GM12891 (cell line): ENCODE data around the gene HTN1. TPM values are rescaled to one million over a fixed set of nuclear protein-coding genes. Genes with fewer than 3 reads are reported as not detected.
"Not testable (repeated sequence)": the region's sequence is repeated elsewhere in the genome, so short reads cannot be mapped to it uniquely, and the experiment has no call there.

Experiments
- DNase-seq: peaks from one replicate; pipeline ENCODE4 v3.0.0; 2011; ENCODE audit warnings: low spot score; ENCODE audit not compliant: insufficient read length
- FAIRE-seq: peaks from 2 replicates; lab custom pipeline; 2011; peaks lifted over from hg19 to GRCh38; lab: Jason Lieb, UNC
- PAX5 ChIP-seq: IDR thresholded peaks from 2 replicates; pipeline ENCODE4 v1.6.1; 2011; ENCODE audit warnings: low read length, moderate library complexity, mild to moderate bottlenecking; ENCODE audit not compliant: insufficient read depth, severe bottlenecking
- POLR2A ChIP-seq: IDR thresholded peaks from 2 replicates; pipeline ENCODE4 v1.6.1; 2011; ENCODE audit warnings: low read depth, low read length, control low read depth
- POLR2AphosphoS5 ChIP-seq: IDR thresholded peaks from 2 replicates; pipeline ENCODE4 v1.6.1; 2011; ENCODE audit warnings: low read depth, low read length, control low read depth
- POU2F2 ChIP-seq: IDR thresholded peaks from 2 replicates; pipeline ENCODE4 v1.6.1; 2011; ENCODE audit warnings: low read depth, mild to moderate bottlenecking, control low read depth, low read length, moderate library complexity
- SPI1 ChIP-seq: IDR thresholded peaks from 2 replicates; pipeline ENCODE4 v1.6.1; 2011; ENCODE audit warnings: low read depth, low read length, control low read depth
- TAF1 ChIP-seq: IDR thresholded peaks from 2 replicates; pipeline ENCODE4 v1.6.1; 2011; ENCODE audit warnings: low read depth, low read length, control low read depth
- polyA plus RNA-seq: library from polyadenylated mRNA; unstranded; fragments of >200 nt; gene quantifications from one replicate; pipeline ENCODE4 v1.2.1, GENCODE V29; 2012; ENCODE audit warnings: low read depth, missing spikeins, inconsistent platforms; ENCODE audit not compliant: missing spikeins

Gene HTN1
- polyA plus RNA-seq, result not detected

- FAIRE-seq, result not testable (repeated sequence)
Measured at GRCh38 chr4:70050138-70050537, at the start of gene HTN1. Gene HTN1 (plus strand): TSS chr4:70050438. CDS start chr4:70053077, 2,639 bp downstream.

DNA sequence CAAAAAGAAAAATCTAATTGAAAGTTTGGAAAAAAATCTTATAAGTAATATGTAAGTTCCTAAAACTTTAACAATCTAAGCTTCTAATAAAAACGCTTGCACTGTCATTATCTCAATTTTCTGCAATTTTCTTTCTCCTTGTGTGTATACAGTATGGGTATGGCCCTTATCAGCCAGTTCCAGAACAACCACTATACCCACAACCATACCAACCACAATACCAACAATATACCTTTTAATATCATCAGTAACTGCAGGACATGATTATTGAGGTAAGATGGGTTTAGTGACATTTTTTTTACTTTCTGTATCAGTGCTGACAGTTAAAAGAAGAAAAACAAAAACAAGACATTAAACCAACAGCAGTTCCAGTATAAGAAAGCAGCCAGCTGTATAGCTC, 49.5 kb upstream of the HTN1 start:
- FAIRE-seq, result no peak
- TF ChIP-seq POLR2AphosphoS5 (no peak), TAF1 (no peak), POLR2A (no peak), POU2F2 (no peak), SPI1 (no peak), PAX5 (no peak)
- no peak for DNase-seq

More at GRCh38 chr4:70050138-70050537, at the start of gene HTN1:
- DNase-seq, result not testable (repeated sequence)

DNA sequence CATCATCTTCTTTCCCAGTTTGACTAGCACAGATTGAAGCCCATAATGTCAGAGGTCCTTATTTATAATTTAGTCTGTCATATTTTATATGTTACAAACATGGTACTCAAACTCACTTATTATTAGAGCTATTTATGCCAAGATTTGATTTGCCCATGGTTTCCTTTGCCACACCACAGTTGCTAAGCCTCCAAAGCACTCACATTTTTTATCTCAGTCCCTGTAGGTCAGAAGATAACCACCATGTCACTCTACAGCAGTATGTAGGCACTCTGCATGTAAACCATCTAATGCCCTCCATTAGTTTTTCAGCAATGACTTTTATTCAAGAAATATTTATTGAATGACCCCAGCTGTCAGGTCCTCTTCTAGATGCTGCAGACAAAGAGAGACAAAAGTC, 47.7 kb upstream of the HTN1 start:
- FAIRE-seq (no peak), DNase-seq (no peak)
- TF ChIP-seq POLR2AphosphoS5 (no peak), TAF1 (no peak), SPI1 (no peak), PAX5 (no peak), POLR2A (no peak), POU2F2 (no peak)

DNA sequence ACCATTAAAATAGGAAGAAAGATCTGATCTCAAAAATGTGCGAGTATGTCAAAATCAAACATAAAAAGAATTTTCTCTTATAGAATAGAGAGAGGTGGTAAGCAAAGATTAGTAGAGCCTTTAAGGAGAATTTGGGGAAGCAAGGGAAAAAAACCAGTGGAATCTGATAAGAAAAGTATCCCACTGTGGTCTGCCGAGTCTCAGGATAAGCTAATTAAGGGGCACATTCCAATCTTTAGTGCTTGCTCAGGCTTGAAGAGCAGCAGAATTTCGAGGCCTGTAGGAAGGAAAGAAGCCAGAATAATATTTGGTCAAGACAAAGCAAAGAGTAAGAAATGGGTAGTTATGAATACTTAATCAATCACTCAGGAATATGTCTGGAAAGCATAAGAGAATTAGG, 41.5 kb upstream of the HTN1 start:
- DNase-seq, result no peak
- FAIRE-seq, result no peak
- no peak for TF ChIP-seq SPI1
- TF ChIP-seq POLR2A, result no peak
- no peak for TF ChIP-seq TAF1
- no peak for TF ChIP-seq PAX5
- no peak for TF ChIP-seq POU2F2
- no peak for TF ChIP-seq POLR2AphosphoS5

GRCh38 chr4:70019006-70019405, 31.2 kb upstream of the HTN1 start:
- not testable (repeated sequence) for DNase-seq, FAIRE-seq

GRCh38 chr4:70023218-70023617, 27.0 kb upstream of the HTN1 start:
- TF ChIP-seq POLR2AphosphoS5 (no peak), SPI1 (no peak), POLR2A (no peak), PAX5 (no peak), POU2F2 (no peak), TAF1 (no peak)
- no peak for FAIRE-seq
- no peak for DNase-seq

DNA sequence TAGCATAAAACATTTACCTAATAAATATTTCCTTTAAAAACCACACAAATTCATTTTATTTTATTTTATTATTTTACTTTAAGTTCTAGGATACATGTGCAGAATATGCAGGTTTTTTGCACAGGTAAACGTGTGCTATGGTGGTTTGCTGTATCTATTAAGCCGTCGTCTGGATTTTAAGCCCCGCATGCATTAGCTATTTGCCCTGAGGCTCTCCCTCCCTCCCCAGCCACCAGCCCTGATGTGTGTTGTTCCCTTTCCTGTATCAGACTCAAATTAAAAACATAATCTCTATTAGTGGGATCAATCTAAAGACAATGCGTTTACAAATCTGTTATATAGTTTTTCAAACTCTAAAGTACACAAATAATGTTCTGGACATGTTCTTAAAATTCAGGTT, 23.2 kb upstream of the HTN1 start:
- DNase-seq (no peak), FAIRE-seq (no peak)
- TF ChIP-seq POLR2AphosphoS5, result no peak
- TF ChIP-seq PAX5, result no peak
- no peak for TF ChIP-seq SPI1
- TF ChIP-seq POLR2A, result no peak
- no peak for TF ChIP-seq TAF1
- TF ChIP-seq POU2F2, result no peak

GRCh38 chr4:70028159-70028558, 22.1 kb upstream of the HTN1 start, which contains the start of gene HTN3:
Gene HTN3 (plus strand): TSS chr4:70028459. CDS start chr4:70030741, 2,282 bp downstream.
- DNase-seq, FAIRE-seq: not testable (repeated sequence)

DNA sequence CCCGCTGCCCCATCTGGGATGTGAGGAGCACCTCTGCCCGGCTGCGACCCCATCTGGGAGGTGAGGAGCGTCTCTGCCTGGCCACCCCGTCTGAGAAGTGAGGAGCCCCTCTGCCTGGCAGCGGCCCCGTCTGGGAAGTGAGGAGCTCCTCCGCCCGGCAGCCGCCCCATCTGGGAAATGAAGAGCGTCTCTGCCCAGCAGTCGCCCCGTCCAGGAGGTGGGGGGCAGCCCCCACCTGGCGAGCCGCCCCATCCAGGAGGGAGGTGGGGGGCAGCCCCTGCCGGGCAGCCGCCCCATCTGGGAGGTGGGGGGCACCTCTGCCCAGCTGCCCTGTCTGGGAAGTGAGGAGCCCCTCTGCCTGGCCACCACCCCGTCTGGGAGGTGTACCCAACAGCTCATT, 12.7 kb upstream of the HTN1 start:
- DNase-seq, FAIRE-seq: not testable (repeated sequence)

GRCh38 chr4:70039928-70040327, 10.3 kb upstream of the HTN1 start:
- DNase-seq, FAIRE-seq: not testable (repeated sequence)

- TF ChIP-seq TAF1 (no peak), PAX5 (no peak), SPI1 (no peak), POU2F2 (no peak), POLR2A (no peak), POLR2AphosphoS5 (no peak)
- DNase-seq (no peak), FAIRE-seq (no peak)
Measured at GRCh38 chr4:70041652-70042286, 8.5 kb upstream of the HTN1 start.

- FAIRE-seq, DNase-seq: not testable (repeated sequence)
Measured at GRCh38 chr4:70056534-70056933, 6.3 kb downstream of the HTN1 start.
